IPS-18c (cell line): Measurements from ENCODE around the gene MPL.

Source experiments
- H3K4me3 ChIP-seq: 2 replicates; pipeline ENCODE4 v1.7.0; 2013; ENCODE audit warnings: low read depth, mild to moderate bottlenecking, low read length, moderate library complexity; ENCODE audit not compliant: insufficient read depth
- H3K9me3 ChIP-seq: one replicate; pipeline ENCODE4 v1.6.1; 2013; ENCODE audit warnings: mild to moderate bottlenecking, low read length, moderate library complexity; ENCODE audit not compliant: control insufficient read depth, insufficient read depth

Gene MPL

DNA sequence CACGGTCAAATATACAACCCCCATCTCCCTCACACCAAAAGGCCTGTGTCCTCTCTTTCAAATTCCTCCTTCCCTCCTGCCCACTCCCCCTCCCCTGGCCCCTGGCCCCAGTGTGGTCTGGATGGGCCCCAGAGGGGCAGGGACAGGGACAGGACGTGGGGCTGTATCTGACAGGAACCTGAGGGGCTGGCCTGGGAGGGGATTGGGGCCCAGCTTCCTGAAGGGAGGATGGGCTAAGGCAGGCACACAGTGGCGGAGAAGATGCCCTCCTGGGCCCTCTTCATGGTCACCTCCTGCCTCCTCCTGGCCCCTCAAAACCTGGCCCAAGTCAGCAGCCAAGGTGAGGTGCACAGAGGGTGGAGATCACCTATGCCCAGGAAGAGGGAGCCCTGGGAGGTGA is at the start of gene MPL:
Gene MPL, plus strand, starts transcription at position 231 of the 400 bp plus-strand sequence. Its CDS starts 31 bp downstream, at position 262.
- Histone ChIP-seq H3K4me3 (no peak within 1 kb of the TSS), H3K9me3 (no peaks in the 10 kb centered on the region)

DNA sequence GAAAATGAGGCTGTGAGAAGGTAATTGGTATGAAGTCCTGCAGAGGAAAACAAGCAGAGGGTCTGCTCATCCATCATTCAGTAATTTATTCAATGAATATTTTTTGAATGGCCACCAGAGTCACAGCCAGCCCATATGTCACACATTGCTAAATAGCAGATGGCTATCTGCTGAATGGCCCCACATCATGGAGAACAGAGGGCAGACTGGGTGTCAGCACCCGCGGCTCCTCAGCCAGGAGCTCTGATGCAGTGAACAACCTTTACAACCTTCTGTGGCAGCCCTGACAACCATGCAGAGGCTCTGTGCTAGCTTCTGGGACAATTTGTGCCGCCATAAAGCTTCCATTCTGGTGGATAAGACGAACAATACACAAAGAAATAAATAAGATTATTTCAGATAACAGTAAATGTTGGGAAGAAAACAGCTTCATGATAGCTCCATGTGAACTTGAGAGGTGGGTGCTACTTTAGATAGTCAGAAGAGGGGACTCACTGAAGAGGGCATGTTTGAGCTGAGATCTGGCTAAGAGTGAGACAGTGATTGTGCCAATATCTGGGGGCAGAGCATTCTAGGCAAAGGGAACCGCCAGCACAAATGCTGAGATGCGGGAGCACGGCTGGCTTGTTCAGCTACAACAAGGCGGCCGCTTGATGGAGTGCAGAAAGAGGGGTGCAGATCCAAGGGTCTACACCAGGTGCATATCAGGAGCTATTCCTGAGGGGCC is 49.4 kb upstream of the MPL start:
- H3K4me3 ChIP-seq = no peak overlapping the region

DNA sequence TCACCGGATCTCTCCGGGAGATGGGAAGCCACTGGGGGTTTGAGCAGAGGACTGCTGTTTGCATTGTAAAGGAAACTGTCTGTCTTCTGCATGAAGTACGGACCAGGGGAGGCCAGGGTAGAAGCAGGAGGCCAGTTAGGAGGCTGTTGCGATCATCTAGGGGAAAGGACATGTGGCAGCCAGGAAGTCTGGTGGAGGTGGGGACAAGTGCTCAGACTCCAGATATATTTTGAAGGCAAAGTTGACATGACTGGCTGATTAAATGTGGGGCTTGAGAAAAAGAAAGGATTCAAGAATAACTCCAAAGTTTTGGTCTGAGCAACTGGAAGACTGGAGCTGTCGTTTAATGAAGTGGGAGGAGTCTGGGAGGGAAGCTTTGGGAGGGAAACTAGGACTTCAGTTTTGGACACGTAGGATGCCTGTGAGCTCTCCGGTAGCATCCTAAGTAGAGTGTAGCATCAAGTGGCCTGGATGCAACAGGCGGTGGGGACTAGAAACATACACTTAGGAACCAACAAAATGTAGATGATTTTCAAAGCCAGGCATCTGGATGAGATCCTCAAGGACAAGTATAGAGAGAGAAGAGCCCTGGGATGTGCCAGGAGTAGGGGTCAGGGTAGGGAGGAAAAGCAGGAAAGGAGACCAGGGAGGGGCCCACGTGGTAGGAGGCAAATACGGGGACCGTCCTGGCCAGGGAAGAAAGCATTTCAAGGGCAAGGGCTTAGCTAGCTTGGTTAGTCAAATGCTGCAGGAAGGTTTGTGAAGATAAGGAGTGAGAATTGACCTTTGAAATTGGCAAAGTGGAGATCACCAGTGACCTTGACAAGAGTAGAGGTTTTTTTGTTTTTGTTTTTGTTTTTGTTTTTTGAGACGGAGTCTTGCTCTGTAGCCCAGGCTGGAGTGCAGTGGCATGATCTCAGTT is 48.6 kb upstream of the MPL start:
- Histone ChIP-seq H3K4me3 (no peak overlapping the region), H3K9me3 (no peaks in the 10 kb centered on the region)

More for the DNA sequence above, 49.4 kb upstream of the MPL start:
- no peaks in the 10 kb centered on the region for H3K9me3 ChIP-seq

DNA sequence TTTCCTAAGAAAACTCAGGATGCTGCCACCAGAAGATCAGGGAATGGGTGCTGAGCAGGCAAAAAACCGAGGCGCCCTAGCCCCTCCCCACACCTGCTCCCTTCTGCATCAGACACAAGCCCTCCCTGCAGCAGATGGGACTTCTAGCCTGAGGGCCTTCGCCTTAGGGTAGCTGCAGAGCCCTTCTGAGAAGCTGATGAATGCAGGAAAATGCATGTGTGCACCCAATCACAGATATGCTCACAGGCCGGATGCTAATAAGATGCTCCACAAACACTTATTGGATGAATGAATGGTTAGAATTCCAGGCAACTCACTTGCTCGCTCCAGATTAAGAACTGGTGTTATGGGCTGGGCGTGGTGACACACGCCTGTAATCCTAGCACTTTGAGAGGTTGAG is 45.4 kb upstream of the MPL start:
- no peak overlapping the region for H3K4me3 ChIP-seq
- H3K9me3 ChIP-seq = no peaks in the 10 kb centered on the region

DNA sequence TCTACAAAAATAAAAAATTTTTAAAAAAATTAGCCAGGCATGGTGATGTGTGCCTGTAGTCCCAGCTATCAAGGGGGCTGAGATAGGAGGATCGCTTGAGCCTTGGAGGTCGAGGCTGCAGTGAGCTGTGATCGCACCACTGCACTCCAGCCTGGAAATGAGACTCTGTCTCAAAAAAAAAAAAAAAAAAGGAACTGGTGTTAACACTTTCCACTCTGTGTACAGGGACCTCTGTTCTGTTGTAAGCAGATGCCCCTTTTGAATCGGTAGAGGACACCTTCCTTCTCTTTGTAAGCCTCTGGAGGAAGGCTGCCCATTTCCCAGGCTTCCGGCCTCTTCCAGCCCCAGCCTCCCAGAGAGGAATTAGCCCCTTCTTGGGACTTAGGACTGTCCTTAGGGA is 44.9 kb upstream of the MPL start:
- Histone ChIP-seq H3K4me3 (no peak overlapping the region), H3K9me3 (no peaks in the 10 kb centered on the region)

DNA sequence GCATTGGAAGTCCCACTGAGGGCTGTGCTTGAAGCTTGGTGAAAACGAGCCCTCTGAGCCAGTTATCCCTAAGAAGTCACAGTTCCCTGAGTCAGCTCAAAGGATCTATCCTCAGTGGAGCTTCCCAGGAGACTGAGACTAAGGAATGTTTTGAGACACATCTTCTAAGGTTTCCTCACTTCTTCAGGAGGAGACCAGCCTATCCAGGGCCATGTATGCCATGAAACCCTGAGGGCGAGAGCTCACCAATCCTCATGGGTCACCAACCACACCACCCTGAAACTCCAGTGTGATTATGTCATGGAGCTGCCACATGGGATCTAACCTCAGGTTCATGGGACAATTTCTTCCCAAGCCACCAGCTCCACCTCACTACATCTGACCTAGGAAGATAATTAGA is 44.4 kb upstream of the MPL start:
- Histone ChIP-seq H3K4me3 (no peak overlapping the region), H3K9me3 (no peaks in the 10 kb centered on the region)

DNA sequence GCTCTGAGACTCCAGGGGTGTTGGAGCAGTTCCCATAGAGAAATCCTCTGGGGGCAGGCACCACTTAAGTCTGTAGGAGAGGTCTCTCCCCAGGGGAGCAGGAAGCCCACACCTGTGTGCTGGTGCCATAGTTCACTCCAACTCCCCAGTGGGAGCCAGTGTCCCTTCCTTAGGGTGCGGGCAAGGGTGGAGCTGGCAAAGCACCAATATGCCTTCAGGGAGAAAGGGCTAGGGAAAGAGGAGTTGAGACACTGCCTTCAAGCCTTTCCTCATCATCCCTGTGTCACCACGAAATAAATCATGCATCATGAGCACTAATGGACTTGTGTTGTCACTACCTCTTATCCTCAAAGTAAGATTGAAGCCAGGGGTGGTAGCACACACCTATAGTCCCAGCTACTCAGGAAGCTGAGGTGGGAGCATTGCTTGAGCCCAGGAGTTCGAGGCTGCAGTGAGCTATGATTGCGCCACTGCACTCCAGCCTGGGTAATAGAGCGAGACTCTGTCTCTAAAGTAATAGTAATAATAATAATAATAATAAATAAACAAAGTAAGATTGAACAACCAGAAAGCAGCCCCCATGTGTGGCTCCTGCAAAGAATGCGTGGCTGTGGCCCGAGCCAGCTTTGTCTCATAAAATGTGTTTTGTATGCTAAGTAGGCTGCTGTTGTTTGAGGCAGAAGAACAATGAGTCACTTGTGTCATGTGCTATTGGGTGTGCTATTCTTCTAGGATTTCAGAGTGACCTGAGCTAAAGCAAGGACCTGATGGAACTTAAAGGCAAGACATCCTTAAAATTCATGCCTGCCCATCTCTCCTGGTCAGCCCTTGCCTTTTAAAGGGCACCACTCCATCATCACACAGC is 43.5 kb upstream of the MPL start:
- Histone ChIP-seq H3K9me3 (no peaks in the 10 kb centered on the region), H3K4me3 (no peak overlapping the region)

DNA sequence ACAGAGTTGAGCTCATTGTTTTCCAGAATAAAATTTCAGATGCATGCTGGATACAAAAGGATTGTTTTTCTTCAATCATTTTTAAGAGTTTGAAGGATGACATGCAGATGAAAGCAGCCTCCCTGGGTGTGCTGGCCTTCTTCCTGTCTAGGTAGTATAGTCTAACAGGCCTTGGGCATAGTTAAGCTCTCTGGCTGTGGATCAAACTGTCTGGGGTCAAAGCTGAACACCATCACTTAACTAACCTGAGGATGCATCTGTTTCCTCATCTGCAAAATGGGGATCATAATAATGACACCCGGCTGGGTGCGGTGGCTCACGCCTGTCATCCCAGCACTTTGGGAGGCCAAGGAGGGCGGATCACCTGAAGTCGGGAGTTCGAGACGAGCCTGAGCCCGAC is 42.9 kb upstream of the MPL start:
- H3K4me3 ChIP-seq = no peak overlapping the region
- no peaks in the 10 kb centered on the region for H3K9me3 ChIP-seq

DNA sequence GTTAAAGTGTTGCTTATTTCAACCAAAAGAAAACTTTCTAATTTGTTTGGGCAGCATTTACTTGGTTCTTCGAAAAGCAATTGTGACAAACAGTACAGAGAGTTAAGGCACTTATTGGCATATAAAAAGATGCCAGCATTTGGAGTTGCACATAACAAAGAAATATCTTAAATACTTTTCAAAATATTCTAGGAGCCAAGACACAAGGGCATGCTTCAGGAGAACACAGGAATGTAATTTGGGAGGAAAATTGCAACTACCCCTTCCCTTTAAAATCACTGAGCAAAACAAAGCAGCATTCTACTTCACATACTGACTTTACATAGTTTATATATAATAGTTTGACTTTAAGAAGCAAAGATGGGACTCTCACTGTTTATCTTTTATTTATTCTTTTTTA is 41.4 kb upstream of the MPL start:
- Histone ChIP-seq H3K9me3 (no peaks in the 10 kb centered on the region), H3K4me3 (no peak overlapping the region)

DNA sequence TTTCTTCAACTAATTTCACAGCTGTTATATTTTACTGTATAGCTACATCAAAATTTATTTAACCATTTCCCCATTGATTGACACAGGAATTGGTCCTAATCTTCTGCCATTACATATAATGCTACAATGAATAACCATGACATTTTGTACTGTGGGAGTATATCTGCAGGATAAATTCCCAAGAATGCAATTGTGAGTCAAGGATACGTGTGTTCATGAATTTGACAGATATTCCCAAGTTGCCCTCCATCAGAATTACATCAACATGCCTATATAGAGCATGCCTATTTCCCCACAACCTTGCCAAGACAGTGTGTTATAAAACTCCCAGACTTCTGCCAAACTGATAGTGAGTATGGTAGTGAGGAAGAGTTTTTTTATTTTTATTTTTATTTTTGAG is 39.6 kb upstream of the MPL start:
- Histone ChIP-seq H3K4me3 (no peak overlapping the region), H3K9me3 (peaks cover 4% of the 10 kb centered on the region)

DNA sequence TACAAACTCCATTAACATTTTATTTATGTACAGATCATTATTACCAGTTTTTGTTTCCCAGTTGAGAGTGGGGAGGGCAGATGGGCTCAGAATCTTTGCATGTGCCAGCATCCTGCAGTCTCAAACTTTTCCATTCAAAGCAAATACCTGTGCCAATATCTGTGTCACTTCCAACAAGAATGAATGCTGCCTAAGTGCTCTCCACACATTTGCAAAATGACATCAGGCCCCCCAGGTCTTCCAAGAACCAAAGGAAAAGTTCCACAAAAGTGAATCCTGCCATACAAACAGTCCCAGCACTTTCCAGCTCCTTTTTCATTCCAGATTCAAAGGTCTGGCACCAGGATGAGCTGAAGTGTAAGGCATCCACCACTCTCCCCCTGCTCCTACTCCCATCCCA is 38.5 kb upstream of the MPL start:
- H3K4me3 ChIP-seq = no peak overlapping the region
- peaks cover 4% of the 10 kb centered on the region for H3K9me3 ChIP-seq

DNA sequence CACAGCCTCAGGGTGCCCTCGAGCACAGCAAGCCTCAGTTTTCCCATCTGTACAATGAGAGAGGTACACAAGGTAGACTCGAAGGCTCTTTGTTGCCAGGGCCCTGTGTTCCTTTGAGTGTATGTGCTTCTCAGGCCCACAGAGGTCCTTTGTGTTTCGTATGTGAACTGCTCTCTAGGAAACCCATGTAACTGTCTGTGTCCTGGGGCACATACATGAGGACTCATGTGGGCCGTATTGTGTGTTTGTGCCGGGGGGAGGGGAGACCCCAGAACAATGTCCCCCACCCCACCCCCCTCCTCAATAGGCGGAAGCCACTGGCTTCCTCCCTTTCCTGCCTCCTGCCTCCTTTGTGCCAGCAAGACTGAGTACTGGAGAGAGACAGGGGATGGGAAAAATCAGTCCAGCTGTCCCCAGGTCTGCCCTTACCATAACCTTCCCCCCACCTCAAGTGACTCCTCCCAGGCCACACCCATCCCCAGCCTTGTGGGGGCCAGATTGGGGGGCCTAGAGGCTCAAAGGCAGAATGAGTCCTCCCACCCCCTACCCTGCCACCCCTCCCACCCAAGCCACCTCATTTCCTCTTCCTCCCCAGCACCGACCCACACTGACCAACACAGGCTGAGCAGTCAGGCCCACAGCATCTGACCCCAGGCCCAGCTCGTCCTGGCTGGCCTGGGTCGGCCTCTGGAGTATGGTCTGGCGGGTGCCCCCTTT is 37.1 kb upstream of the MPL start, which contains the start of gene TIE1:
Gene TIE1, plus strand, starts transcription at position 605 of the 717 bp plus-strand sequence. Its CDS starts 90 bp downstream, at position 695.
- Histone ChIP-seq H3K4me3 (no peak within 1 kb of the TSS), H3K9me3 (peaks cover 4% of the 10 kb centered on the region)

DNA sequence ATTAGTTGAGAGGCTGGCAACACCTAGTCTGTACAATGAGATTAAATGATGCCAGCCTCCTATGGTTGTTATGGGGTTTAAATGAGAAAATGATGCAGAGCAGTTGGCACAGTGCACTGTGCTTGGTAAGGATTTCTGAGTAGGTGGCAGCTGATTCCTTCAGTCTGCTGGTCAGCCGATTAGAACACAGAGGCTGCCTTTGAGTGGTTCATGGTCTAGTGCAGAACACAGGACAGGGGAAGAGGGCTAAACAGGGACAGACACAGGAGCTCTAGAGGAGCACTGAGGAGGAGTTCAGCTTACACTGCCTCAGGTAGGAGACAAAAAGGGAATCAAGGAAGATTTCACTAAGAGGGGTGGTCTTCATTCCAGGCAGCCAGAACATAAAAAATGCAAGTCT is 35.4 kb upstream of the MPL start:
- Histone ChIP-seq H3K9me3 (peaks cover 4% of the 10 kb centered on the region), H3K4me3 (no peak overlapping the region)

DNA sequence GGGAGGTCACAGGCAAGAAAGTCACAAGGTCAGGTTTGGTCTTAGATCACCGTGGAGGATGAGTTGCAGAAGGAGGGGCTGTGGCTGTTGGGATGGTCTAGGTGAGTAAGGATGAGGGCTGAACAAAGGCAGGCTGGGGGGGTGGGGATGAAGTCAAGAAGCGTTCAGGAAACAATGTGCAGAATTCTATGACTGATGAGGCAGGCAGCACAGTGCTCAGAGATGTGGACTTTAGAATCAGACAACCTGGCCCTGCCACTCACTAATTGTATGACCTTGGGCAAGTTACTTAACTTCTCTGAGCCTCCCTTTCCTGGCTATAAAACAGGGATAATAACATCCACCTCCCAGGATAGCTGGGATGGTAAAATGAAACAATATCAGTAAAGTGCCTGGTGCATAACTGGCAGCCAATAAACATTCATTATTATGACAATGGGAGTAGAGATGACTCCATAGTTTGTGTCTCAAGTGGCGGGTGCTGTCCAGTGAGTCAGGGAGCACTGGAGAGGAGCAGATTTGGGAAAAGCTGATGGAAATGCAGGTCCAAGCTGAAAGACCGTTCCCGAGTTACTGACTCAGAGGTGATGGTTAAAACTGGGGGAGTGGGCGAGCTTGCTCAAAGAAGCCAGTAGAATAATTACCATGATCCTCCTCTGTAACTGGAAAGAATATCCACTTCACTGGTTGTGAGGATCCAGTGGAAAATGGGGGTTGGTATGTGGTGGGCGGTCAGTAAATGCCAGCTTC is 34.7 kb upstream of the MPL start:
- peaks cover 4% of the 10 kb centered on the region for H3K9me3 ChIP-seq

DNA sequence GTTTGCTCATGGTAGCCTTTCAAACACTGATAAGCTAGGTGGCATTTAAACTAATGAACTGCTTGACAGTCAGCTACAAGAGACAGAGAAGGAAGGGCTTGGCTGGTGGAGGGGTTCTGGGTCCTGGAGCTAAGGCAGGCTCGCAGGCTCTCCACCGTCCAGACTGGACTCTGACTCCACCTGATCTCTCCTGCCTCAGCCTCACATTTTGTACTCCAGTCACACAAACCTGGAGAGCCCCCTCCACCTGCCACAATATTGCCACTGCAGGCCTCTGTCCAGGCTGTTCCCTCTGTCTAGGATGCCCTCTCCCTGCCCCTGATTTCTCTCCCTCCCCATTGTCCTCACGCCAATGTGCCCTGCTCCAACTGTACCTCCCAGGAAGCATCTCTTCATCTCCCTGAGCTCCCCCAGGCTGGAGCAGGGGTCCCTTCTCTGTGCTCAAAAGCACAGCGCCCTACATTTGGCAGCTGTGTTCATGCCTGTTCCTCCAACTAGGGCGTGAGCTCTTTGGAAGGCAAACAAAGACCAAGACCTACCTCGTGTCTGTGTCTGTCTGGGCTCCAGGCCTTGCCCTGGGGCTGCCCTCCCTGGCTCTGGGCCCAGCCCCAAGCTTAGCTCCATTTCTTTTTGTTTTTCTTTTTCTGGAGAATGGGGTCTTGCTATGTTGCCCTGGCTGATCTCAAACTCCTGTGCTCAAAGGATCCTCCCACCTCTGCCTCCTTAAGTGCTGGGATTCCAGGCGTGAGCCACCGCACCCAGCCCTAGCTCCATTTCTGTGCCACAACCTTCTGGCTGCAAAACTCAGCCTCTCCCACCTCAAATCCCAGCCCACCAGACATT is 33.9 kb upstream of the MPL start:
- Histone ChIP-seq H3K4me3 (no peak overlapping the region), H3K9me3 (peaks cover 4% of the 10 kb centered on the region)

More for the DNA sequence above, 34.7 kb upstream of the MPL start:
- H3K4me3 ChIP-seq = no peak overlapping the region
